Transverse colon (tissue), 3 donors: ENCODE measurements around the gene MYH15.

Source experiments
- POLR2A ChIP-seq: fragments of 450-650 bp; IDR thresholded peaks from one replicate; pipeline ENCODE4 v1.6.1; 2016; ENCODE audit warnings: antibody characterized with exemption, mild to moderate bottlenecking, moderate library complexity
- TF ChIP-seq, protein P1 (sequence below), 5 experiments: fragments of 200-600 bp in 3 of 5; fragments of 450-650 bp in 2 of 5; sonication (generic) in 3 of 5; IDR thresholded peaks; 1 replicate in 2 of 5; 2 replicates in 3 of 5; pipeline ENCODE4 v1.5.1; 2016 to 2017; ENCODE audit warnings: antibody characterized with exemption in 5 of 5, inconsistent platforms in 3 of 5, mild to moderate bottlenecking in 2 of 5, moderate library complexity in 1 of 5

GRCh38 chr3:108342837-108343486 lies 167.4 kb downstream of the MYH15 start:
- TF ChIP-seq, protein P1, sequence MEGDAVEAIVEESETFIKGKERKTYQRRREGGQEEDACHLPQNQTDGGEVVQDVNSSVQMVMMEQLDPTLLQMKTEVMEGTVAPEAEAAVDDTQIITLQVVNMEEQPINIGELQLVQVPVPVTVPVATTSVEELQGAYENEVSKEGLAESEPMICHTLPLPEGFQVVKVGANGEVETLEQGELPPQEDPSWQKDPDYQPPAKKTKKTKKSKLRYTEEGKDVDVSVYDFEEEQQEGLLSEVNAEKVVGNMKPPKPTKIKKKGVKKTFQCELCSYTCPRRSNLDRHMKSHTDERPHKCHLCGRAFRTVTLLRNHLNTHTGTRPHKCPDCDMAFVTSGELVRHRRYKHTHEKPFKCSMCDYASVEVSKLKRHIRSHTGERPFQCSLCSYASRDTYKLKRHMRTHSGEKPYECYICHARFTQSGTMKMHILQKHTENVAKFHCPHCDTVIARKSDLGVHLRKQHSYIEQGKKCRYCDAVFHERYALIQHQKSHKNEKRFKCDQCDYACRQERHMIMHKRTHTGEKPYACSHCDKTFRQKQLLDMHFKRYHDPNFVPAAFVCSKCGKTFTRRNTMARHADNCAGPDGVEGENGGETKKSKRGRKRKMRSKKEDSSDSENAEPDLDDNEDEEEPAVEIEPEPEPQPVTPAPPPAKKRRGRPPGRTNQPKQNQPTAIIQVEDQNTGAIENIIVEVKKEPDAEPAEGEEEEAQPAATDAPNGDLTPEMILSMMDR (IDR thresholded peaks at IDR 0.05), result no peak
- no peak for TF ChIP-seq POLR2A
